Type B pancreatic cell (in vitro differentiated cells): ENCODE data around the gene OR1S1. TPM values are rescaled to one million over a fixed set of nuclear protein-coding genes. Genes with fewer than 3 reads are reported as not detected.
"Not testable (repeated sequence)": the region's sequence is repeated elsewhere in the genome, so short reads cannot be mapped to it uniquely, and the experiment has no call there.

Experiments used
- DNase-seq: peaks from one replicate; pipeline ENCODE4 v3.0.0; 2021; ENCODE audit warnings: mixed read lengths; ENCODE audit not compliant: unreplicated experiment; ENCODE audit errors: extremely low spot score
- H3K27ac Mint-ChIP-seq: 2 replicates; pipeline ENCODE4 v1.8.0; 2021; ENCODE audit warnings: mild to moderate bottlenecking, mixed read lengths
- H3K27me3 Mint-ChIP-seq: 2 replicates; pipeline ENCODE4 v1.8.0; 2021; ENCODE audit warnings: mixed read lengths
- H3K36me3 Mint-ChIP-seq: 2 replicates; pipeline ENCODE4 v1.8.0; 2021; ENCODE audit warnings: mixed read lengths
- H3K4me1 Mint-ChIP-seq: one replicate; pipeline ENCODE4 v1.8.0; 2021; ENCODE audit warnings: mixed read lengths; ENCODE audit not compliant: unreplicated experiment
- H3K4me3 Mint-ChIP-seq: 2 replicates; pipeline ENCODE4 v1.8.0; 2021; ENCODE audit warnings: mild to moderate bottlenecking, mixed read lengths
- H3K9me3 Mint-ChIP-seq: 2 replicates; pipeline ENCODE4 v1.8.0; 2021; ENCODE audit warnings: mixed read lengths
- long read RNA-seq: library from polyadenylated mRNA; unstranded; transcript quantifications from one replicate; pipeline ENCODE4 v2.0.0, GENCODE V29; 2020
- total RNA-seq: library from RNA; stranded (reverse); gene quantifications from 2 replicates; pipeline ENCODE4 v1.2.1, GENCODE V29; 2021; ENCODE audit warnings: low replicate concordance
- TF ChIP-seq, protein P1 (sequence below): fragments of 200-600 bp; sonication (generic); conservative IDR thresholded peaks from 2 replicates; pipeline ENCODE4 v1.5.0; 2021; ENCODE audit warnings: antibody characterized with exemption, mild to moderate bottlenecking

OR1S1 gene
- not detected in 2 replicates for total RNA-seq
- long read RNA-seq: 0 reads

DNA sequence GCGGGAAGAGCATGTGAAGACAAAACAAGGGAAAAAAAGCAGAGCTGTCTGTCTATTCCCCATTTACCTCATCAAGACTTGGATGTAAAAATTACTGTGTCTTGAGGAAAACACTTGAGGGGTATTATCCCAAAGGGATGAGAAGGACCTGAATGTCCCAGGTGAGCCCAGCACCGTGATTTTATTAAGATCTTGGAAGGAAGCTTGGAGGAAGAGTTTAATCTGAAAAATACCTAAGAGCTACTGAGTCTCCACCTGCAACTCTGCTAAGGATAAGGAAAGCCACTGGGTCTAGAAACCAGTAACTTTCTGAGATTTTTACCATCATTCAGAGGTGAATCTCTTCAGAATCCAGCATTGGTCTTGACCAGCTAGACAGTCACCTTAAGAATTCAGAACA, at the start of gene OR1S1:
TSS of gene OR1S1 (plus strand) at position 301 of the 400 bp plus-strand sequence.
- not testable (repeated sequence) for H3K9me3 Mint-ChIP-seq, H3K4me3 Mint-ChIP-seq, H3K27ac Mint-ChIP-seq, H3K4me1 Mint-ChIP-seq, DNase-seq, H3K27me3 Mint-ChIP-seq, H3K36me3 Mint-ChIP-seq

DNA sequence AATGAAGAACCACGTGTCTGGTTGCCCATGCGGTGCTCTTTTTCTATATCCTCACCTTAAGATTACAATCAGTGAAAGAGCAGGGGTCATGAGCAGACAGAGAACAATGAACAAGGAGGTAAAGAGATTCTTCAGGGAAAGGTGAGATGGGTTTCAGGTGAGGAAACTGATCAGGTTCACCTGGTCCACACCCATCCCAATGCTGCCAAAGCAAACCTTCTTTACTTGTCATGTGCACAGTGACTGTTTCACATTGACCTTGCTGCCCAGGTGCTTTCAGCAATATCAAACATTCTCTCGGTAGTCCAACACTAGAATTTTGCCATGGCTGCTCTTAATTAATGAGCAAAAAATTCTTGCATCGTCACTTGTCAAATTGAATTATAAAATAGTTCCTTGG, 48.1 kb upstream of the OR1S1 start:
- Mint-ChIP-seq H3K4me1 (no peaks in the 10 kb centered on the region), H3K27me3 (peaks cover 2% of the 10 kb centered on the region), H3K4me3 (no peak overlapping the region), H3K27ac (no peak overlapping the region), H3K36me3 (no peaks in the 10 kb centered on the region), H3K9me3 (peaks cover 3% of the 10 kb centered on the region)
- no peak for DNase-seq
- TF ChIP-seq, protein P1, sequence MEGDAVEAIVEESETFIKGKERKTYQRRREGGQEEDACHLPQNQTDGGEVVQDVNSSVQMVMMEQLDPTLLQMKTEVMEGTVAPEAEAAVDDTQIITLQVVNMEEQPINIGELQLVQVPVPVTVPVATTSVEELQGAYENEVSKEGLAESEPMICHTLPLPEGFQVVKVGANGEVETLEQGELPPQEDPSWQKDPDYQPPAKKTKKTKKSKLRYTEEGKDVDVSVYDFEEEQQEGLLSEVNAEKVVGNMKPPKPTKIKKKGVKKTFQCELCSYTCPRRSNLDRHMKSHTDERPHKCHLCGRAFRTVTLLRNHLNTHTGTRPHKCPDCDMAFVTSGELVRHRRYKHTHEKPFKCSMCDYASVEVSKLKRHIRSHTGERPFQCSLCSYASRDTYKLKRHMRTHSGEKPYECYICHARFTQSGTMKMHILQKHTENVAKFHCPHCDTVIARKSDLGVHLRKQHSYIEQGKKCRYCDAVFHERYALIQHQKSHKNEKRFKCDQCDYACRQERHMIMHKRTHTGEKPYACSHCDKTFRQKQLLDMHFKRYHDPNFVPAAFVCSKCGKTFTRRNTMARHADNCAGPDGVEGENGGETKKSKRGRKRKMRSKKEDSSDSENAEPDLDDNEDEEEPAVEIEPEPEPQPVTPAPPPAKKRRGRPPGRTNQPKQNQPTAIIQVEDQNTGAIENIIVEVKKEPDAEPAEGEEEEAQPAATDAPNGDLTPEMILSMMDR: no peak

DNA sequence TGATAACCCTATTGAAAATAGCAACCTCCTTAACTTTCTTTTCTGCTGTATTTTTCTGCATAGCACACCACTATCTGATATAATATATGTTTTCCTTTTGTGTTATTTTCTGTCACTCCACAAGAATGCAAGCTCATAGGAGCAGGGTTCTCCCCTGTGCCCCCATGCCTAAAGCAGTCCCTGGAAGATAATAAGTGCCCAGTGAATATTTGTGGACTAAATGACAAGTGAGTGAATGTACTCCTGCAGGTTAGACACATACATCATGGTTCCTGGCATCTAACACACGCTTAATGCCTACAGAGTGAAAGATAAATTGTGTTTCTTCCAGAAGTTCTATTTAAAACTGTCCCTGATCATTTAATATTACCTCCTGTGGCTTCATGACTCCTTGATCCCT, 47.5 kb upstream of the OR1S1 start:
- Mint-ChIP-seq H3K27me3 (no peaks in the 10 kb centered on the region), H3K4me1 (no peaks in the 10 kb centered on the region), H3K9me3 (no peaks in the 10 kb centered on the region), H3K4me3 (no peak overlapping the region), H3K27ac (no peak overlapping the region), H3K36me3 (no peaks in the 10 kb centered on the region)
- no peak for DNase-seq
- TF ChIP-seq, protein P1: no peak

DNA sequence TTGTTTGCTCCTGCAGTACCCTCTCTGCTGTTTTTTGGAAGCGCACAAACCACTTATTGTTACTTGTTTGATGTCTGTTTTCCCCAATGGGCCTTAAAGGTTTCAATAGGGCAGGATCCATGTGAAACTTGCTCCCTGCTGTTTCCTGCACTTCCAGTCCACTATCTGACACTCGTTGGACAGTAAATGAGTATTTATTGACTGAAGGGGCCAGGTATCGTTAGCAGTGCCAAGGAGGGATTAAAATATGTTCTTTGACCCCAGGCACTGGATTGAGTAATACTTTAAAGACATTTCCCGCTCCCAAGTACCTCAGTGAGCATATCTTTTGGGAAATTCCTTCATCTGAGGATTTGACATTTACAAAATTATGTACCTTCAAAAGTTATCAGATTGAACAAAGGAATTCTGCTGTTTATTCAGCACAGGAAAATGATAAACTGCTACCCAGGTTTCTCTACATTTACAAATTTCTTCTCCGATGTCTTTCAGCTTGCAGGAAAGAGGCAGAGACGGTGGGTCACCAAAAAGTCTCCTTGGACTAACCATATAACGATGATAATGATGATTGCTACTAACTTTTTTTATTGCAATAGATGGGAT, 46.9 kb upstream of the OR1S1 start:
- Mint-ChIP-seq H3K27ac (no peak overlapping the region), H3K36me3 (no peaks in the 10 kb centered on the region), H3K4me3 (no peak overlapping the region), H3K27me3 (no peaks in the 10 kb centered on the region), H3K9me3 (no peaks in the 10 kb centered on the region), H3K4me1 (no peaks in the 10 kb centered on the region)
- TF ChIP-seq, protein P1: no peak
- DNase-seq: no peak

DNA sequence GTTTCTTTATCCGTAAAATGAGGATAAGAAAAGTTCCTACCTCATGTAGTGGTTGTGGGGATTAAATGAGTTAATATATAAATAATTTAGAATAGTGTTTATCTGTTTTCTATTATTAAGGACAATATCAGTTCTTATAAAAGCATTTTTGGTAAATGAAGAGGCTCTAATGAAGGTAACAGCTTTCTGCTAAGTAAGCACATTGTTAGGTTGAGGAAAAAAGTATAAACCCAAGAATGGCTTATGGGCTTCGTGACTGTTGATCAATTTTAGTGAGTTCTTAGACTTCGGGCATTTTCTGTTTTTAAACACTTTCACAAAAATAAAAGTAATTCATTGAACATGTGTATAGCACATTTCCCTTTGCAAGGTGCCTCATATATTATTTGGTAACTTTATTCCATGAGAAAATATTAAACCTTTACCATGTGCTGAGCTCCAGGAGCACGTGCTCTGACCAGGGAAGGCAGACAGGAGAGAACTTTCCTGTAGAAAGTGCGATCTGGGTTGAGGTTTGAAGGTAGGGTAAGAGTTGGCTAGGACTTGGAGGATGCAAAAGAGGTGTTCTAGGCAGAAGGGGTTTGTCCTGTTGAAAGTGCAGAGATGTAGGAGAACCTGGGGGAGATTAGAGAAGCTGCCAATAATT, 35.0 kb upstream of the OR1S1 start:
- Mint-ChIP-seq H3K4me3 (no peak overlapping the region), H3K9me3 (no peaks in the 10 kb centered on the region), H3K27me3 (no peaks in the 10 kb centered on the region), H3K4me1 (no peaks in the 10 kb centered on the region), H3K36me3 (no peaks in the 10 kb centered on the region), H3K27ac (no peak overlapping the region)
- TF ChIP-seq, protein P1: no peak
- no peak for DNase-seq

DNA sequence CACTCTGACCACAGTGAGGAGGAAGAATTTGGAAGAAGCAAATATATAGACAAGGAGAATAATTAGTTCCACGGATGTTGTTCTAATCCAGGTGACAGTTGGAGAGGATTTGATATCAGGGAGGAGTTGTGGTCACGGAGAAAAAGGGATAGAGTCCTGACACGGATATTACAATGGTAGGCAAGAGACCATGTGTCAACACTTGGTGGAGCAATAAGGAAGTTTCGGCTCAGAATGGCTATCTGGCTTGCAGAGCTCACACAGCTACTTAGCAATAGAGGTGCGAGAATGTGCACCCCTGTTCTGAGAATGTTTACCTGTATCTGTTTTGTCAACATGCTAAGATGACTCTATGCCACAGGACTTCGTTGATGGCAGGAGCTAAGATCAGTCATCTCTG, 34.1 kb upstream of the OR1S1 start:
- H3K27me3 Mint-ChIP-seq: no peaks in the 10 kb centered on the region
- DNase-seq: no peak
- no peak overlapping the region for H3K27ac Mint-ChIP-seq
- H3K4me1 Mint-ChIP-seq: no peaks in the 10 kb centered on the region
- H3K9me3 Mint-ChIP-seq: no peaks in the 10 kb centered on the region
- H3K4me3 Mint-ChIP-seq: no peak overlapping the region
- H3K36me3 Mint-ChIP-seq: no peaks in the 10 kb centered on the region
- TF ChIP-seq, protein P1: no peak
